CD14-positive monocyte (primary cell): ENCODE results near the gene ZNF277. TPM values are rescaled to one million over a fixed set of nuclear protein-coding genes. Genes with fewer than 3 reads are reported as not detected.

Experiments used
- DNase-seq, 3 donors: peaks; one replicate each; pipeline ENCODE4 v3.0.0-alpha.2; 2011 to 2022
- H2AFZ ChIP-seq: 2 replicates; pipeline ENCODE4 v1.6.0; 2012; ENCODE audit warnings: mild to moderate bottlenecking, low read depth, low read length, inconsistent platforms; ENCODE audit not compliant: insufficient read depth, poor library complexity, severe bottlenecking
- H3K27ac ChIP-seq, 2 donors: 1 replicate in 1 of 2; 2 replicates in 1 of 2; pipeline ENCODE4 v1.5.1; 2012 to 2013; ENCODE audit warnings: low read length in 2 of 2, control low read depth in 1 of 2, inconsistent platforms in 1 of 2, low read depth in 1 of 2, mild to moderate bottlenecking in 1 of 2
- H3K27me3 ChIP-seq, 2 donors: one replicate each; pipeline versions ENCODE4 v1.6.0 to v1.6.1; 2011 to 2013; ENCODE audit warnings: low read length in 2 of 2; ENCODE audit not compliant: control insufficient read depth in 2 of 2, insufficient read depth in 2 of 2
- H3K36me3 ChIP-seq, 2 donors: replicated peaks in 1 of 2; 1 replicate in 1 of 2; 2 replicates in 1 of 2; pipeline versions ENCODE4 v1.5.1 to v1.6.1; 2012 to 2013; ENCODE audit warnings: low read length in 2 of 2, control low read depth in 1 of 2, inconsistent platforms in 1 of 2, mild to moderate bottlenecking in 1 of 2; ENCODE audit not compliant: insufficient read depth in 2 of 2, control insufficient read depth in 1 of 2
- H3K4me1 ChIP-seq, 2 donors: 1 replicate in 1 of 2; 2 replicates in 1 of 2; pipeline versions ENCODE4 v1.5.1 to v1.6.1; 2012 to 2013; ENCODE audit warnings: low read length in 2 of 2, control low read depth in 1 of 2, inconsistent platforms in 1 of 2, mild to moderate bottlenecking in 1 of 2, moderate library complexity in 1 of 2; ENCODE audit not compliant: insufficient read depth in 2 of 2, control insufficient read depth in 1 of 2
- H3K4me2 ChIP-seq: replicated peaks from 2 replicates; pipeline ENCODE3; 2012; ENCODE audit warnings: low read length, moderate library complexity, mild to moderate bottlenecking; ENCODE audit not compliant: poor library complexity, severe bottlenecking; ENCODE audit errors: extremely low read depth
- H3K4me3 ChIP-seq, 3 experiments: fragments of 200-600 bp in 1 of 3; sonication (generic) in 1 of 3; replicated peaks in 1 of 3; 1 replicate in 2 of 3; 2 replicates in 1 of 3; pipeline ENCODE4 v1.5.1; 2011 to 2013; ENCODE audit warnings: low read length in 3 of 3, mild to moderate bottlenecking in 3 of 3, control low read depth in 2 of 3, low read depth in 2 of 3, inconsistent platforms in 1 of 3, moderate library complexity in 1 of 3
- H3K79me2 ChIP-seq: 2 replicates; pipeline ENCODE4 v1.6.0; 2012; ENCODE audit warnings: mild to moderate bottlenecking, control low read depth, inconsistent platforms, low read length, moderate library complexity; ENCODE audit not compliant: insufficient read depth
- H3K9ac ChIP-seq: 2 replicates; pipeline ENCODE4 v1.6.0; 2017; ENCODE audit warnings: low read length, mild to moderate bottlenecking; ENCODE audit not compliant: insufficient read depth, poor library complexity, severe bottlenecking
- H3K9me3 ChIP-seq, 2 donors: replicated peaks in 1 of 2; 1 replicate in 1 of 2; 2 replicates in 1 of 2; pipeline versions ENCODE4 v1.5.1 to v1.6.1; 2012 to 2013; ENCODE audit warnings: low read length in 2 of 2, control low read depth in 1 of 2; ENCODE audit not compliant: control insufficient read depth in 1 of 2, insufficient read depth in 1 of 2
- H4K20me1 ChIP-seq: 2 replicates; pipeline ENCODE4 v1.6.0; 2012; ENCODE audit warnings: mild to moderate bottlenecking, low read length, control low read depth, moderate library complexity; ENCODE audit not compliant: insufficient read depth
- H3K27ac Mint-ChIP-seq, 7 donors: one replicate each; pipeline ENCODE4 v1.8.0; 2020; ENCODE audit warnings: mild to moderate bottlenecking in 7 of 7, mixed read lengths in 7 of 7, moderate library complexity in 6 of 7, inconsistent platforms in 2 of 7
- H3K27me3 Mint-ChIP-seq, 3 donors: one replicate each; pipeline ENCODE4 v1.8.0; 2021 to 2022; ENCODE audit warnings: low read depth in 3 of 3, mild to moderate bottlenecking in 3 of 3, mixed read lengths in 3 of 3, moderate library complexity in 3 of 3, inconsistent platforms in 1 of 3
- H3K36me3 Mint-ChIP-seq, 2 donors: one replicate each; pipeline ENCODE4 v1.8.0; 2020; ENCODE audit warnings: mixed read lengths in 2 of 2, inconsistent platforms in 1 of 2, mild to moderate bottlenecking in 1 of 2
- H3K4me1 Mint-ChIP-seq: one replicate; pipeline ENCODE4 v1.8.0; 2020; ENCODE audit warnings: mild to moderate bottlenecking, mixed read lengths
- H3K4me3 Mint-ChIP-seq, 2 donors: one replicate each; pipeline ENCODE4 v1.8.0; 2020; ENCODE audit warnings: mild to moderate bottlenecking in 2 of 2, mixed read lengths in 2 of 2, moderate library complexity in 1 of 2
- H3K9me3 Mint-ChIP-seq, 7 donors: one replicate each; pipeline ENCODE4 v1.8.0; 2020 to 2022; ENCODE audit warnings: mixed read lengths in 7 of 7, mild to moderate bottlenecking in 6 of 7, moderate library complexity in 6 of 7, inconsistent platforms in 2 of 7
- WGBS: methylation state at CpG from one replicate; pipeline ENCODE4 v1.1.5; 2013; ENCODE audit warnings: missing lambda C conversion rate; ENCODE audit not compliant: insufficient coverage; 5-methylcytosine and 5-hydroxymethylcytosine counted together
- intact Hi-C, 2 donors: fragments of 100-400 bp; cut with micrococcal nuclease; formaldehyde crosslinking; loops; one replicate each; pipeline versions ENCODE4 v1.15.0 to v1.15.1; 2023
- polyA plus RNA-seq, 3 donors: library from polyadenylated mRNA; depleted of rRNA in 1 of 3; unstranded in 2 of 3; stranded (reverse) in 1 of 3; fragments of 300-500 nt in 2 of 3; fragments of >200 nt in 1 of 3; fragmentation: Illumina TruSeq in 2 of 3; gene quantifications; 1 replicate in 2 of 3; 2 replicates in 1 of 3; pipeline ENCODE4 v1.2.3, GENCODE V29; 2012 to 2021
- TF ChIP-seq, protein P1 (sequence below): fragments of 200-600 bp; IDR thresholded peaks from one replicate; pipeline ENCODE4 v1.8.0; 2022; ENCODE audit warnings: antibody characterized with exemption, mild to moderate bottlenecking

Gene ZNF277
- polyA plus RNA-seq, 3 donors: 17.5 to 20.7 (median 20.0) TPM

DNA sequence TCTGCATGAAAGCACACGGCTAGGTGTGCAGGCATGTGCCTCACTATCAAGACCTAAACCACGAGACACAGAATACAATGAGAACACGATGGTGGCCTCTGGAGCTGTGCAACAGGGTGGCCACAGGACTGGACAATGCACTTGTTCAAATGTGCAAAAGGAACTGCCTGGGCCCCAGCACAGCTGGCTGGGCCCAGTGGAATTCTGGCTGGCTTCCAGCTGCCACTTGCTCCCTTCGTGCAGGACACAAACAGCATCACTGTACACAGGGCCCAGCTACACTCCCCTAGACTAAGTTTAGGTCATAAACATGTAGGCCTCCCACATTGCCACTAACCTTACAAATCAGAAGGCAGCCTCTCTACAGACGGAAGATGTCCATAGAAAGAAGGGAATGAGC lies 23.7 kb upstream of the ZNF277 start:
- H3K9me3 Mint-ChIP-seq: no peaks in the 10 kb centered on the region
- H3K36me3 Mint-ChIP-seq: no peaks in the 10 kb centered on the region
- Histone ChIP-seq H3K27ac (no peak overlapping the region), H3K9me3 (no peaks in the 10 kb centered on the region), H4K20me1 (no peaks in the 10 kb centered on the region), H2AFZ (no peak overlapping the region), H3K4me2 (no peak overlapping the region), H3K79me2 (no peaks in the 10 kb centered on the region), H3K4me3 (no peak overlapping the region), H3K27me3 (no peaks in the 10 kb centered on the region), H3K36me3 (no peaks in the 10 kb centered on the region), H3K9ac (no peak overlapping the region), H3K4me1 (no peaks in the 10 kb centered on the region)
- DNase-seq: no peak
- peaks cover 3 to 4% (median 3%) of the 10 kb centered on the region in 3 donors for H3K27me3 Mint-ChIP-seq
- TF ChIP-seq, protein P1, sequence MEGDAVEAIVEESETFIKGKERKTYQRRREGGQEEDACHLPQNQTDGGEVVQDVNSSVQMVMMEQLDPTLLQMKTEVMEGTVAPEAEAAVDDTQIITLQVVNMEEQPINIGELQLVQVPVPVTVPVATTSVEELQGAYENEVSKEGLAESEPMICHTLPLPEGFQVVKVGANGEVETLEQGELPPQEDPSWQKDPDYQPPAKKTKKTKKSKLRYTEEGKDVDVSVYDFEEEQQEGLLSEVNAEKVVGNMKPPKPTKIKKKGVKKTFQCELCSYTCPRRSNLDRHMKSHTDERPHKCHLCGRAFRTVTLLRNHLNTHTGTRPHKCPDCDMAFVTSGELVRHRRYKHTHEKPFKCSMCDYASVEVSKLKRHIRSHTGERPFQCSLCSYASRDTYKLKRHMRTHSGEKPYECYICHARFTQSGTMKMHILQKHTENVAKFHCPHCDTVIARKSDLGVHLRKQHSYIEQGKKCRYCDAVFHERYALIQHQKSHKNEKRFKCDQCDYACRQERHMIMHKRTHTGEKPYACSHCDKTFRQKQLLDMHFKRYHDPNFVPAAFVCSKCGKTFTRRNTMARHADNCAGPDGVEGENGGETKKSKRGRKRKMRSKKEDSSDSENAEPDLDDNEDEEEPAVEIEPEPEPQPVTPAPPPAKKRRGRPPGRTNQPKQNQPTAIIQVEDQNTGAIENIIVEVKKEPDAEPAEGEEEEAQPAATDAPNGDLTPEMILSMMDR: no peak
- 94% methylated on average over 4 of the region's 5 CpGs for WGBS
- H3K27ac Mint-ChIP-seq: no peak overlapping the region
- peaks cover 4% of the 10 kb centered on the region for H3K4me1 Mint-ChIP-seq
- no peak overlapping the region for H3K4me3 Mint-ChIP-seq
- intact Hi-C loops: no loop called here

DNA sequence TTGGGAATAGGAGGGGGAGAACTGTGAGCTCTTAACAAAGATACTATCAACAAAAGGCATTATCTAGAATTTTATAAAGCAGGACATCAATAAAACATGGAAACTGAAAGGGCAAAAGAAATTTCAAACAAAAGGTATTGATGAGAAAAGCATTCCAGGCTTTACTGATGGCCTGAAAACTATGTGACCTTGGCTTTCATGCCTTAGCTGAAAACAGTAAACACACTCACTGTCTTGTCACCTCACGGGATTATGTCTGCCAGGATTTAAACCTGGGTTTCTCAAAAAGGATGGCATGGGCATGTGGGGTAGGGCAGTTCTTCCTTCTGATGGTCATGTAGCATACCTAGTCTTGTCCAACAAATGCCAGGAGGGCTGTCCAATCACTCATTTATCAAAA lies 23.2 kb upstream of the ZNF277 start:
- H3K9ac ChIP-seq: no peak overlapping the region
- H3K27ac ChIP-seq: no peak overlapping the region
- Mint-ChIP-seq H3K36me3 (no peaks in the 10 kb centered on the region), H3K4me3 (no peak overlapping the region), H3K27me3 (peaks cover 0 to 4% (median under 1%) of the 10 kb centered on the region in 3 donors), H3K27ac (no peak overlapping the region), H3K4me1 (peaks cover 4% of the 10 kb centered on the region), H3K9me3 (no peaks in the 10 kb centered on the region)
- no peaks in the 10 kb centered on the region for H3K9me3 ChIP-seq
- H3K4me1 ChIP-seq: no peaks in the 10 kb centered on the region
- no peaks in the 10 kb centered on the region for H3K36me3 ChIP-seq
- TF ChIP-seq, protein P1: no peak
- H3K27me3 ChIP-seq: no peaks in the 10 kb centered on the region
- intact Hi-C loops: no loop called here
- H3K4me3 ChIP-seq: no peak overlapping the region
- H4K20me1 ChIP-seq: no peaks in the 10 kb centered on the region
- H3K79me2 ChIP-seq: no peaks in the 10 kb centered on the region
- H3K4me2 ChIP-seq: no peak overlapping the region
- no peak for DNase-seq
- no peak overlapping the region for H2AFZ ChIP-seq
- no CpG with 5 or more reads among the region's 1 CpG for WGBS
